K562 (cell line): ENCODE measurements around the gene MCM7. TPM values are rescaled to one million over a fixed set of nuclear protein-coding genes. Genes with fewer than 3 reads are reported as not detected.

Experiments used
- ATAC-seq: fragments of 200-7000 bp; cut with Tn5 transposase; 3 replicates; pipeline ENCODE4 v1.9.1; 2020; ENCODE audit warnings: moderate library complexity
- BruUV-seq: library from RNA; stranded (reverse); fragments of 400-500 nt; replicated peaks from 2 replicates; lab custom pipeline; 2021; lab: Mats Ljungman, UMichigan
- CTCF ChIA-PET: fragments of 300-600 bp; formaldehyde crosslinking; extraction: SDS; loops from one replicate; lab custom pipeline; 2021; ENCODE audit warnings: low intra/inter-chr PET ratio; lab: Yijun Ruan, JAX
- POLR2A ChIA-PET: fragments of 300-600, 350-650 bp; sonication (Branson Sonifier 250); formaldehyde crosslinking; extraction: SDS; loops from one replicate; lab custom pipeline; 2021; ENCODE audit warnings: antibody characterized with exemption, inconsistent platforms; lab: Yijun Ruan, JAX
- DNase-seq, 4 experiments: peaks; one replicate each; pipeline versions ENCODE4 v3.0.0 to v3.0.0-alpha.2; 2011 to 2018; ENCODE audit warnings: low spot score in 3 of 4, mixed read lengths in 3 of 4; ENCODE audit errors: extremely low read depth in 1 of 4
- FAIRE-seq: peaks from 2 replicates; lab custom pipeline; 2011; peaks lifted over from hg19 to GRCh38; lab: Jason Lieb, UNC
- H2AFZ ChIP-seq: 2 replicates; pipeline ENCODE4 v1.6.0; 2011; ENCODE audit warnings: low read depth, low read length, control low read depth, inconsistent platforms
- H3K27ac ChIP-seq: fragments of 200-600 bp; 3 replicates; pipeline ENCODE4 v1.8.0; 2011; ENCODE audit warnings: low read depth, mild to moderate bottlenecking, control low read depth, inconsistent platforms, low read length, moderate library complexity, mixed read lengths; ENCODE audit errors: extremely low read depth
- H3K27me3 ChIP-seq, 2 experiments: fragments of 300-600 bp in 1 of 2; 2 replicates in 1 of 2; 3 replicates in 1 of 2; pipeline versions ENCODE4 v1.6.0 to v1.8.0; 2011; ENCODE audit warnings: inconsistent platforms in 2 of 2, low read length in 2 of 2, mild to moderate bottlenecking in 1 of 2, mixed read lengths in 1 of 2, moderate library complexity in 1 of 2; ENCODE audit not compliant: control insufficient read depth in 2 of 2, insufficient read depth in 2 of 2
- H3K36me3 ChIP-seq: fragments of 300-600 bp; 3 replicates; pipeline ENCODE4 v1.8.0; 2011; ENCODE audit warnings: mild to moderate bottlenecking, low read length, inconsistent platforms; ENCODE audit not compliant: control insufficient read depth, insufficient read depth
- H3K4me1 ChIP-seq, 2 experiments: fragments of 200-600 bp in 1 of 2; replicated peaks in 1 of 2; 2 replicates in 1 of 2; 3 replicates in 1 of 2; pipeline versions ENCODE4 v1.5.1 to v1.8.0; 2011; ENCODE audit warnings: inconsistent platforms in 2 of 2, low read length in 2 of 2, mild to moderate bottlenecking in 1 of 2, mixed read lengths in 1 of 2, moderate library complexity in 1 of 2; ENCODE audit not compliant: control insufficient read depth in 2 of 2, insufficient read depth in 2 of 2
- H3K4me2 ChIP-seq: 2 replicates; pipeline ENCODE4 v1.6.1; 2011; ENCODE audit warnings: low read length, control low read depth, inconsistent platforms, mixed read lengths; ENCODE audit not compliant: insufficient read depth
- H3K4me3 ChIP-seq: fragments of 200-600 bp; sonication (generic), shearing (Covaris generic); 2 replicates; pipeline ENCODE4 v1.5.1; 2016; ENCODE audit warnings: control low read depth, inconsistent platforms
- H3K79me2 ChIP-seq: fragments of 200-600 bp; 3 replicates; pipeline ENCODE4 v1.8.0; 2011; ENCODE audit warnings: low read length, inconsistent platforms; ENCODE audit not compliant: control insufficient read depth, insufficient read depth
- H3K9ac ChIP-seq, 2 experiments: 2 replicates each; pipeline versions ENCODE4 v1.6.0 to v1.6.1; 2011; ENCODE audit warnings: low read depth in 2 of 2, low read length in 2 of 2, control low read depth in 1 of 2, inconsistent platforms in 1 of 2, mild to moderate bottlenecking in 1 of 2, mixed read lengths in 1 of 2; ENCODE audit not compliant: insufficient read depth in 1 of 2
- H3K9me1 ChIP-seq: one replicate; pipeline ENCODE4 v1.6.0; 2011; ENCODE audit warnings: inconsistent platforms, mild to moderate bottlenecking, low read length, moderate library complexity; ENCODE audit not compliant: control insufficient read depth, insufficient read depth
- H3K9me3 ChIP-seq: replicated peaks from 2 replicates; pipeline ENCODE4 v1.5.1; 2011; ENCODE audit warnings: low read depth, low read length, inconsistent platforms; ENCODE audit not compliant: control insufficient read depth, insufficient read depth
- H4K20me1 ChIP-seq: replicated peaks from 2 replicates; pipeline ENCODE4 v1.6.1; 2011; ENCODE audit warnings: low read length, inconsistent platforms, mixed read lengths; ENCODE audit not compliant: control insufficient read depth, insufficient read depth
- CSDE1 ChIP-seq, 2 experiments: fragments of 450-650 bp; IDR thresholded peaks; 2 replicates each; pipeline ENCODE4 v1.6.1; 2016; ENCODE audit warnings: mild to moderate bottlenecking in 1 of 2
- HSF4 ChIP-seq: fragments of 250-450 bp; sonication (Bioruptor Pico); IDR thresholded peaks from 2 replicates; pipeline ENCODE4 v2.1.2; 2022; ENCODE audit warnings: mild to moderate bottlenecking, moderate library complexity, borderline replicate concordance
- MEF2D ChIP-seq: conservative IDR thresholded peaks from 2 replicates; pipeline ENCODE4 v1.6.1; 2016; ENCODE audit warnings: low read depth, missing genetic modification characterization, missing compliant biosample characterization
- NFE2L1 ChIP-seq: fragments of 450-650 bp; IDR thresholded peaks from 2 replicates; pipeline ENCODE4 v1.6.1; 2016; ENCODE audit warnings: missing genetic modification characterization, low read depth, mild to moderate bottlenecking, missing compliant biosample characterization, moderate library complexity, borderline replicate concordance
- RB1 ChIP-seq: fragments of 450-650 bp; IDR thresholded peaks from 2 replicates; pipeline ENCODE4 v1.6.1; 2017; ENCODE audit warnings: low read depth, mild to moderate bottlenecking
- RBM34 ChIP-seq: fragments of 200-400 bp; formaldehyde crosslinking; IDR thresholded peaks from 2 replicates; pipeline ENCODE4 v1.6.1; 2018; ENCODE audit warnings: low read length, borderline replicate concordance; ENCODE audit not compliant: insufficient read depth
- SRSF1 ChIP-seq: fragments of 200-400 bp; formaldehyde crosslinking; IDR thresholded peaks from 2 replicates; pipeline ENCODE4 v1.6.1; 2017; ENCODE audit warnings: mild to moderate bottlenecking, low read depth, low read length, moderate library complexity
- TBL1XR1 ChIP-seq, 2 experiments: IDR thresholded peaks; 2 replicates each; pipeline ENCODE4 v1.6.1; 2012; ENCODE audit warnings: improper control_type of control experiment in 2 of 2, low read length in 2 of 2, mild to moderate bottlenecking in 1 of 2
- ZNF143 ChIP-seq: sonication (generic); formaldehyde crosslinking; IDR thresholded peaks from 2 replicates; pipeline ENCODE4 v1.9.0; 2022; ENCODE audit warnings: mild to moderate bottlenecking, missing genetic modification reagents
- WGBS: fragments of 100-300 bp; shearing (Covaris generic); methylation state at CpG from one replicate; pipeline ENCODE4 v1.1.6; 2016; ENCODE audit warnings: low coverage, mixed read lengths; ENCODE audit not compliant: insufficient coverage; ENCODE audit errors: missing lambda C conversion rate; 5-methylcytosine and 5-hydroxymethylcytosine counted together
- in situ Hi-C: fragments of 300-500 bp; cut with MboI; formaldehyde crosslinking; loops from 4 replicates; pipeline ENCODE4 v1.15.0; 2018; ENCODE audit warnings: inconsistent platforms, mixed read lengths
- intact Hi-C: fragments of 100-400 bp; cut with micrococcal nuclease; formaldehyde crosslinking; loops from 2 replicates; pipeline ENCODE4 v1.14.2; 2022
- polyA plus RNA-seq, 8 experiments: library from polyadenylated mRNA; depleted of rRNA in 4 of 8; stranded (reverse) in 5 of 8; unstranded in 3 of 8; fragments of >200 nt; fragmentation: Nextera tagmentation in 2 of 8; fragmentation: Illumina TruSeq in 1 of 8; extraction: Ambion mirVana in 2 of 8; extraction: Trizol in 1 of 8; gene quantifications; 2 replicates each; pipeline versions ENCODE4 v1.2.1 to v1.2.3, GENCODE V29; 2011 to 2014; ENCODE audit warnings: inconsistent platforms in 1 of 8, missing spikeins in 1 of 8
- total RNA-seq, 7 experiments: library from RNA; depleted of rRNA in 6 of 7; stranded (reverse); fragments of >200 nt in 6 of 7; fragmentation: Illumina TruSeq in 2 of 7; extraction: Trizol in 2 of 7; gene quantifications; 2 replicates each; pipeline versions ENCODE4 v1.2.1 to v1.2.3, GENCODE V29; 2011 to 2021; ENCODE audit warnings: low replicate concordance in 1 of 7
- TF ChIP-seq, protein P1 (sequence below), 2 experiments: fragments of 200-800 bp in 1 of 2; sonication (Bioruptor generic) in 1 of 2; sonication (generic) in 1 of 2; formaldehyde crosslinking in 1 of 2; IDR thresholded peaks in 1 of 2; conservative IDR thresholded peaks in 1 of 2; 2 replicates each; pipeline versions ENCODE4 v1.5.0 to v1.6.1; 2016 to 2020; ENCODE audit warnings: missing compliant biosample characterization in 1 of 2, missing genetic modification characterization in 1 of 2, missing genetic modification reagents in 1 of 2
- TF ChIP-seq, protein P2 (sequence below), 2 experiments: IDR thresholded peaks in 1 of 2; conservative IDR thresholded peaks in 1 of 2; 2 replicates each; pipeline ENCODE4 v1.6.1; 2016; ENCODE audit warnings: low read depth in 2 of 2, mild to moderate bottlenecking in 1 of 2, missing compliant biosample characterization in 1 of 2, missing genetic modification characterization in 1 of 2, moderate library complexity in 1 of 2

The MCM7 gene
- total and polyA plus RNA-seq, 9 of the 15 experiments (the other 6 are each of a cell fraction or from before 2014, with no cell fraction given), result 329 to 856 (median 437) TPM

DNA sequence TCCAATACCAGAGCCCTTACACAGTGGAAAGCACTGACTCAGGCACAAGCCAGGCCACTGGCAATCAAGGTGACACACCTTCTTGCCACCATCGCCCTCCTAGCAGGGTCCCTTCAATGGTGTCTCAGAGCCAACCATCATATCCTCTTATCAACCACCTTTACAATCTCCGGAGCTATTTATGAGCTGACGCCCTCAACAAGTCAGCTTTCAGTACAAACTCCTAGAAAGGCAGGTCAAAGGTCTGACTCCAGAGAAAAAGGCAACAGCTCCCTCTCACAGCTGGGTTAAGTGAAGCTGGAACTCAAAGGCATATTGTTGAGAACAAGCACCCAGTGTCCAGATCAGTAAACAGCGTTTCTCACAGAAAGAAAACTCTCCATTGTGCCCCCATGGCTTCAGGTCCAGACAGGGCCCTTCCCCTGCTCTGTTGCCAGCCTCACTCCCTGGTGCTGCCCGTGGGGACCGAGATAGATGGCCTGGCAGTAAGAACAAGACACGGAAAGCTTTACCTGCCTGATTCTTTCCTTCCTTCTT lies 22.1 kb downstream of the MCM7 start:
- DNase-seq (no peak), FAIRE-seq (no peak), ATAC-seq (no peak)
- no peak overlapping the region for H3K27ac ChIP-seq
- peaks cover 50% of the 10 kb centered on the region for H3K79me2 ChIP-seq
- in situ Hi-C loops (no loop called here), intact Hi-C loops (no loop called here)
- H3K4me2 ChIP-seq, result no peak overlapping the region
- TF ChIP-seq NFE2L1 (tag) (no peak), RB1 (no peak), CSDE1 (IDR thresholded peaks at IDR 0.05) (no peak), RBM34 (no peak), ZNF143 (no peak), HSF4 (CRISPR knock-in tag) (no peak), TBL1XR1 (IDR thresholded peaks at IDR 0.05; ENCODE audit: low read length in 2 of 2) (no peak), SRSF1 (no peak), MEF2D (tag) (no peak)
- TF ChIP-seq, protein P1, sequence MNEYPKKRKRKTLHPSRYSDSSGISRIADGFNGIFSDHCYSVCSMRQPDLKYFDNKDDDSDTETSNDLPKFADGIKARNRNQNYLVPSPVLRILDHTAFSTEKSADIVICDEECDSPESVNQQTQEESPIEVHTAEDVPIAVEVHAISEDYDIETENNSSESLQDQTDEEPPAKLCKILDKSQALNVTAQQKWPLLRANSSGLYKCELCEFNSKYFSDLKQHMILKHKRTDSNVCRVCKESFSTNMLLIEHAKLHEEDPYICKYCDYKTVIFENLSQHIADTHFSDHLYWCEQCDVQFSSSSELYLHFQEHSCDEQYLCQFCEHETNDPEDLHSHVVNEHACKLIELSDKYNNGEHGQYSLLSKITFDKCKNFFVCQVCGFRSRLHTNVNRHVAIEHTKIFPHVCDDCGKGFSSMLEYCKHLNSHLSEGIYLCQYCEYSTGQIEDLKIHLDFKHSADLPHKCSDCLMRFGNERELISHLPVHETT (CRISPR knock-in tag; conservative IDR thresholded peaks at IDR 0.05 in 1 of 2, IDR thresholded peaks at IDR 0.05 in 1 of 2), result no peak
- TF ChIP-seq, protein P2, sequence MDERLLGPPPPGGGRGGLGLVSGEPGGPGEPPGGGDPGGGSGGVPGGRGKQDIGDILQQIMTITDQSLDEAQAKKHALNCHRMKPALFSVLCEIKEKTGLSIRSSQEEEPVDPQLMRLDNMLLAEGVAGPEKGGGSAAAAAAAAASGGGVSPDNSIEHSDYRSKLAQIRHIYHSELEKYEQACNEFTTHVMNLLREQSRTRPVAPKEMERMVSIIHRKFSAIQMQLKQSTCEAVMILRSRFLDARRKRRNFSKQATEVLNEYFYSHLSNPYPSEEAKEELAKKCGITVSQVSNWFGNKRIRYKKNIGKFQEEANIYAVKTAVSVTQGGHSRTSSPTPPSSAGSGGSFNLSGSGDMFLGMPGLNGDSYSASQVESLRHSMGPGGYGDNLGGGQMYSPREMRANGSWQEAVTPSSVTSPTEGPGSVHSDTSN (CRISPR knock-in tag; IDR thresholded peaks at IDR 0.05; ENCODE audit: low read depth), result no peak
- TF ChIP-seq, protein P2 (tag; conservative IDR thresholded peaks at IDR 0.05; ENCODE audit: low read depth), result no peak
- peak overlapping the region in 1 of 2 experiments; percentile 53; a peak in 1 of 4 replicates for H3K9ac ChIP-seq
- H3K4me1 ChIP-seq, result peaks cover 10 to 26% of the 10 kb centered on the region in 2 experiments; a peak in 4 of 5 replicates
- no peaks in the 10 kb centered on the region for H4K20me1 ChIP-seq
- POLR2A ChIA-PET, result interaction anchor here (0.5 to 4.4 kb wide), 6 partner anchors 8 to 21 kb away, joined by 3 to 17 read pairs (median 4); partner anchors contain the start of gene COPS6
- no peak overlapping the region for H2AFZ ChIP-seq
- 94% methylated on average over 7 of the region's 7 CpGs for WGBS
- no peaks in the 10 kb centered on the region for H3K27me3 ChIP-seq
- H3K9me1 ChIP-seq, result peaks cover 4% of the 10 kb centered on the region
- CTCF ChIA-PET, result no interaction called here
- no TSS peak for BruUV-seq
- H3K4me3 ChIP-seq, result no peak overlapping the region
- peaks cover 60% of the 10 kb centered on the region for H3K36me3 ChIP-seq
- peaks cover 18% of the 10 kb centered on the region for H3K9me3 ChIP-seq
